HAP-1 (cell line): ENCODE data around the gene CCDC106.

ENCODE experiments used
- DNase-seq, 2 experiments: peaks; one replicate each; pipeline ENCODE4 v3.0.0-alpha.2; 2016 to 2020; ENCODE audit warnings: low spot score in 2 of 2
- H3K27me3 ChIP-seq: fragments of 250-450 bp; sonication (Bioruptor Pico); 2 replicates; pipeline ENCODE4 v1.5.1; 2020; ENCODE audit warnings: low read depth, mild to moderate bottlenecking, moderate library complexity
- H3K36me3 ChIP-seq: fragments of 250-450 bp; sonication (Bioruptor Pico); replicated peaks from 2 replicates; pipeline ENCODE4 v1.5.1; 2020; ENCODE audit warnings: mild to moderate bottlenecking
- H3K4me1 ChIP-seq: fragments of 250-450 bp; sonication (Bioruptor Pico); 2 replicates; pipeline ENCODE4 v1.5.1; 2020; ENCODE audit warnings: mild to moderate bottlenecking
- H3K4me3 ChIP-seq: fragments of 250-450 bp; sonication (Bioruptor Pico); 2 replicates; pipeline ENCODE4 v1.5.1; 2020; ENCODE audit warnings: mild to moderate bottlenecking, moderate library complexity
- H3K9me3 ChIP-seq: fragments of 250-450 bp; sonication (Bioruptor Pico); 2 replicates; pipeline ENCODE4 v1.5.1; 2020; ENCODE audit warnings: mild to moderate bottlenecking, moderate library complexity
- in situ Hi-C: fragments of 300-500 bp; cut with MboI; formaldehyde crosslinking; loops from 3 replicates; pipeline ENCODE4 v1.14.3; 2020; ENCODE audit warnings: low sequenced_read_pairs, inconsistent platforms, mixed read lengths

CCDC106 gene

DNA sequence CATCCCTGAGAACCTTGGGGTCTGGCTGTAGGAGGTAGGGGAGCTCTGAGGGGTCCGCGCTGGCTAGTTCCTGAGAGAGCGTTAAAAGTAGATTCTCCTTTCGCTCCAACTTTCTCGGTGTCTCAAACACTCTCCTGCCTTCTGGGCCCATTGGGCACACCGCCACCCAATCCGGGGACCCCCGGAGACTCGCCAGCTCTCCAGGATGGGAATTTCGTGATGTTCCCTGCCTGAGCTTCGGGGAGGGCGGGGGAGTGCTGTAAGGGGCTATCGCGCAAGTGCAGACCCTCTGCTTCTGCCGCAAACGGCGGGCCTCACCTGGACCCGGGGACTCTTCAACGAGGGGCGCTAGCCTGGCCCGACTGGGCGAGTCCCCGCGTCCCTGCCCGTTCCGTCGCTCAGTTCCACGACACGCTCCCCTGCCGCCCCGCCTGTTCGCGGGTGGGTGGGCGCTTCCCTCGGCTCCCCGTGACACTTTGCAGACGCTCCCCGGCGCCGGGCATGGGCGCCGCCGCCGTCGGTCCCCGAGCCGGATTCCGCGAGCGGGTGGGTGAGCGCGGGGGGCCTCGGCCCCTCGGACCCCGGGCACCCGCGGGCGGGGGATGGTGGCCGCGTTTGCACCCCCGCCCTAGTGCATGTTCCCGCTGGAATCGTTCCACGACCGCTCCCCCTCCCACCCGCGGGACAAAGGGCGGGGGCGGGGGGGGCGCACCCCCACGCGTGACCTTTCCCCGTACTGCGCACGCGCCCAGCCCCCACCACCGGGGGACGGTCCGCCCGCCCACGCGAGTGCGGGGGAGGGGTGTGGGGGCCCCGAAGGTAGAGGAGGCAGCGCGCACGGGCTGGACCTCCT lies at the start of gene CCDC106:
TSS of gene CCDC106 (plus strand) at position 481 of the 853 bp plus-strand sequence. CDS start 835 bp downstream, outside the sequence.
- H3K36me3 ChIP-seq, result peaks cover 25% of the 10 kb centered on the region
- peak within 1 kb of the TSS; percentile 96 for H3K4me3 ChIP-seq
- no peaks in the 10 kb centered on the region for H3K9me3 ChIP-seq
- peak; percentile 72 to 88 for DNase-seq
- no peaks in the 10 kb centered on the region for H3K27me3 ChIP-seq
- in situ Hi-C loops, result no loop called here
- peaks cover 11% of the 10 kb centered on the region for H3K4me1 ChIP-seq

DNA sequence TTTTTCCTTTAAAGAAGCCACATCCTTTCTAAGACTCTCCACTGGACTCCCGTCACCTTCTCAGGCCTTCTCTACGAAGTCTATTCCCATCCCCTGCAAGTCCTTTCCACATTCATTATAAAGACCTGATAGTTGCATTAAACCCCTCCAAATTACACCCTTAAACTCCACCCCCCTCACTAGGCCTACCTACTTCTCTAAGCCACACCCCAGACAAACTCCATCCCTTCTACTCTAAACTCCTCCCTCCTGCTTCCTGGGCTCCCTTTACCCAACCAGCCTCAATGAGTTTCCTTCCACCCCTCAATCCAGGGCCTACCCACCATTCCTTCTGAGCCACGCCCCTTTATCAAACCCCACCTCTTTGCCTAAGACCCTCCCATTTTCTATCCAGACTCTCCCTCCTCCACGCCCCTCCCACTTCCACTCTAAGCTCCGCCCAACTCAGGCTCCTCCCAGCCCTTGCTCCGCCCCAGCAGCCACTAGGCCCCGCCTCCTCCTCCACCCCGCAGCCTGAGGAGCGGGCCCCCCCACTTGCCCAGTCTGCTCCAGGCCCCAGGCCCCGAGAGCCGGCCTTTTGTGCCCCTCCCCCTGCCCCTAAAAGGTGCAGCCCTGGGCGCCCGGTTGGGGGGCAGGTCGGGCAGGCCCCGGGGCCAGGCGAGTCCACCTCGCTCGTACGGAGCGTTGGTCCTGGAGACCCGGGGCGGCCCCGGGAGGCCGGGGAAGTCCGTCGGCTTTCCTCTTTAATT lies 49.1 kb upstream of the CCDC106 start:
- no peaks in the 10 kb centered on the region for H3K27me3 ChIP-seq
- no peaks in the 10 kb centered on the region for H3K9me3 ChIP-seq
- peaks cover 13% of the 10 kb centered on the region for H3K4me1 ChIP-seq
- H3K4me3 ChIP-seq, result peak overlapping the region; percentile 98
- in situ Hi-C loops, result no loop called here
- H3K36me3 ChIP-seq, result peaks cover 20% of the 10 kb centered on the region
- peak; percentile 93 to 97 for DNase-seq

DNA sequence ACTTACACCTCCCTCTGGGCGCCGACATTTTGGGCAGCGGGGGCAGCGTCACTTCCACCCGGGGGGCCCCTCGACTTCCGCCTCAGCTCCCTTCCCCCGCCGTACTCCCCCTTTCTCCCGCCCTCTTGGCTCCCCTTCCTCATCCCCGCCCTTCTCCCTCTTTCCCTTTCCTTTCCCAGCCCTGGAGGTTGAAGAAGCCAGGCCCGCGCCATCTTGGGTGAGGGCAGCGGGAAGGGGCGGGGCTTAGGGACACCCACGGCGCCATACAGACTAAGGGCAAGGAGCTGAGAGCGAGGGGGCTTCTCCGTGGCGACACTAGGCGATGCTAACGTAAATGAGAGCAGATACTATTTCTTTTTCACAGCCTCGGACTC lies 48.6 kb upstream of the CCDC106 start, which contains the start of gene FIZ1:
TSS of gene FIZ1 (minus strand) at position 50 of the 374 bp plus-strand sequence. CDS start 1,652 bp downstream, outside the sequence.
- Histone ChIP-seq H3K4me1 (peaks cover 14% of the 10 kb centered on the region), H3K9me3 (no peaks in the 10 kb centered on the region), H3K27me3 (no peaks in the 10 kb centered on the region), H3K4me3 (peak within 1 kb of the TSS; percentile 98), H3K36me3 (peaks cover 20% of the 10 kb centered on the region)
- DNase-seq, result peak; percentile 96 to 99
- in situ Hi-C loops, result no loop called here

DNA sequence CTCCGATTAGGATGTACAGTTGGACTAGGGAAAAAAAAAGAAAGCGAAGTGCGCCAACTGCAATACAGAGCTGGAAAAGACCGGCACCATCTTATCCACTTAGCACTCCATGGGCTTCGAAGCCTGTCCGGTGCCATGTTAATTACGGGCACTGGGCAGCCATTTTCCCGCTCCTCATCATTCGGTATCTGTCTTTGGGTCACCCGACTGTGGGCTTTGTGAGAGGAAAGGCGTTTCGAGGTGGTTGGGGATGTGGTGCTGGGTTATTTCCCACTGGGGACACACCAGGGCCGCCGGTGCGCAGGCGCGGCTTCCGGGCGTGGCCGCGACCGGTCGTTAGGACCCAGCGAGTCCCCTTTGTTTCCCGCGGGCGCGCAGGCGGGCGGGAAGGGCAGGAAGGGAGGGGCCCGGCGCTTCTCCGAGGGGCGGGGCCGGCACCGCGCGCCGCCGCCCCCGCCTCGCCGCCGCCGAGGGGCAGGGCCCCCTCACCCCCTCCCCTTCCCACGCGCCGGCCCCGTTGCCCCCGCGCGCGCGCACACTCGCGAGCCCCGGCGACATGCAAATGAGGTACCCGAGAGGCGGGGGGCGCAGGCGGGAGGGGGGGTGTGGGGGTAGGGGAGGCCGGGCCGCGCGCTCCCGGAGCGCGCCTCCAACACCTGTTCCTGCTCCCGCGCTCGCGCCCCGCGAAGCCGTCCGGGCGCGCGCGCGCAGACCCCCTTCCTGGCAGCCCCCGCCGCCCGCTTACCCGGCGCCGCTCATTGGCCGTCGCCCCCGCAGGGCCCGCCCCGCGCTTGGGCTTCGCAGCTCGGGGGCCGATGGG lies 48.0 kb upstream of the CCDC106 start, which contains the start of gene ZNF524:
TSS of gene ZNF524 (plus strand) at position 447 of the 820 bp plus-strand sequence. CDS start 1,825 bp downstream, outside the sequence.
- DNase-seq, result peak; percentile 85 to 89
- Histone ChIP-seq H3K9me3 (no peaks in the 10 kb centered on the region), H3K4me1 (peaks cover 17% of the 10 kb centered on the region), H3K4me3 (peak within 1 kb of the TSS; percentile 98), H3K27me3 (no peaks in the 10 kb centered on the region), H3K36me3 (peaks cover 17% of the 10 kb centered on the region)
- in situ Hi-C loops, result no loop called here

DNA sequence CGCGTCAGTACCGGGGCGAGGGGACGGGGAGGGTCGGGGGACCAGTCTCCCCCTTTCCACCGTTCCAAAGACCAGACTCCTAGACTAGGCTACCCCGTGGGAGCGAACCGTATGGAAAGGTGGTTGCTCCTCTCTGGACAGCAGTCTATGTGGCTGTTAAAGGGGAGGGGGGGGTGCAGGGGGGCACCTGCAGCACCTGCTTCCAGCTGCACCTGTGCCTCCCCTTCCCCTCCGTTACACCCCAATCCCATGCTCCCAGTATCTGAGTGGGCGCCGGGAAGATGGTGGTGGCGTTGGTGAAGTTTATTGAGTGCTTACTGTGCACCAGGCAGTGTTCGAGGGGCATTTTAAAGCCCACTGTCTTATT lies 47.4 kb upstream of the CCDC106 start:
- H3K4me1 ChIP-seq, result peaks cover 17% of the 10 kb centered on the region

DNA sequence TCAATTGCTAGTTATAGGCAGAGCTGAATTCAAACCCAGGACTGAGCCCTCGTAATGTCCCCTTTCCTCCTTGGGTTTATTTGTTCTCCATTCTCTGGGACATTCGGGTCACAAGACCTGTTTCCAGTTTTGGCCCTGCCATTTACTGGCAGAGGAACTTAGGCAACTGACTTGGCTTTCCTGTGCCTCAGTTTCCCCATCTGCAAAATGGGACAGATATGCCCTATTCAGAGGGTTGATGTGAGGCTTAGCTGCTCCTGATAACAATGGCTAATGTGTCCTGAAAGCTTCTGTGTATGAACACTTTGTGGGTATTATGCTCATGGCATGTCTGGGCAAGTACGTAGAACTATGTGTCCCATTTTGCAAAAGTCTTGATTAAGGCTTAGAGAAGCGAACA lies 46.9 kb upstream of the CCDC106 start:
- in situ Hi-C loops, result no loop called here
- peaks cover 10% of the 10 kb centered on the region for H3K36me3 ChIP-seq
- peak overlapping the region; percentile 98 for H3K4me3 ChIP-seq
- H3K27me3 ChIP-seq, result no peaks in the 10 kb centered on the region
- H3K4me1 ChIP-seq, result peaks cover 17% of the 10 kb centered on the region
- no peaks in the 10 kb centered on the region for H3K9me3 ChIP-seq
- DNase-seq, result peak in 1 of 2 experiments; percentile 28

More for the DNA sequence above, 47.4 kb upstream of the CCDC106 start:
- in situ Hi-C loops, result no loop called here
- peaks cover 11% of the 10 kb centered on the region for H3K36me3 ChIP-seq
- no peaks in the 10 kb centered on the region for H3K27me3 ChIP-seq
- DNase-seq, result no peak
- H3K4me3 ChIP-seq, result peak overlapping the region; percentile 98
- no peaks in the 10 kb centered on the region for H3K9me3 ChIP-seq

DNA sequence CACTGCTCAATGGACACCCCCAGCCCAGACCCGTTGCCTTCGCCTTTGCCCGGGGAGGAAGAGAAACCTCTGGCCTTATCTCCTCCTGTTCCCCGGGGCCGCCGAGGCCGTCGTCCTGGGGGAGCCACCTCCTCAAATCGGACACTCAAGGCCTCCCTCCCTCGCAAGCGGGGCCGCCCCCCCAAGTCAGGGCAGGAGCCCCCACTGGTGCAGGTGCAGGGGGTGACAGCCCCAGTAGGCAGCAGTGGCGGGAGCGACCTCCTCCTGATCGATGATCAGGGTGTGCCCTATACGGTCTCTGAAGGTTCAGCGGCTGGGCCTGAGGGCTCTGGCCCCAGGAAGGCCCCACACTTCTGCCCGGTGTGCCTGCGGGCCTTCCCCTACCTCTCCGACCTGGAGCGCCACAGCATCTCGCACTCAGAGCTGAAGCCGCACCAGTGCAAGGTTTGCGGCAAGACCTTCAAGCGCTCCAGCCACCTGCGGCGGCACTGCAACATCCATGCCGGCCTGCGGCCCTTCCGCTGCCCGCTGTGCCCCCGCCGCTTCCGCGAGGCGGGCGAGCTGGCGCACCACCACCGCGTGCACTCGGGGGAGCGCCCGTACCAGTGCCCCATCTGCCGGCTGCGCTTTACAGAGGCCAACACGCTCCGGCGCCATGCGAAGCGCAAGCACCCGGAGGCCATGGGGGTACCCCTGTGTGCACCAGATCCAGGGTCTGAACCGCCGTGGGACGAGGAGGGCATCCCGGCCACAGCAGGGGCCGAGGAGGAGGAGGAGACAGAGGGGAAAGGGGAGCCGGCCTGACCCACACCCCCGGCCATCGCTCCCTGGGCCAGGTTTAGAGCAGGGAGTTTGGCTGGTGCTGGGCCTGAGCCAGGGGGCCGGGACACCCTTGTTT lies 45.7 kb upstream of the CCDC106 start:
- peaks cover 17% of the 10 kb centered on the region for H3K4me1 ChIP-seq
- in situ Hi-C loops, result no loop called here

DNA sequence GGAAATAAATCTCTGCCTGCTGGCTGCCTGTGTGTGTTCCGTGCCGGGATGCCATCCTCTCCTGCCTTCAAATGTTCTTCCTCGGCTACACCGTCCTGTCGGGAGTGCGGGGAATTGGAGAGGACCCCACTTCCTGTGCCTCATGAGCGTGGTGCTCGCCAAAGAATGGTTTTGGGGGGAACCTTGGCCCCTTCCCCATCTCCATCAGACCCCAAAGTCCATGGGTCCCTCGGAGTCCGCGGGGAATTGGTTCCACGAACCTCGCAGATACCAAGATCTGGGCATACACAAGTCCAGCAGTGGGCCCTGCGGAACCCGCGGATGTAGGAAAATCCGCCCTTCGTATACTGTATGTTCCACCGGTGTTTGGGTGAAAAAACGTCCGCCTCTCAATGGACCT lies 44.9 kb upstream of the CCDC106 start:
- in situ Hi-C loops, result no loop called here
- no peaks in the 10 kb centered on the region for H3K9me3 ChIP-seq
- H3K27me3 ChIP-seq, result no peaks in the 10 kb centered on the region
- H3K36me3 ChIP-seq, result no peaks in the 10 kb centered on the region; the same call in none of the 2 replicates
- H3K4me1 ChIP-seq, result peaks cover 17% of the 10 kb centered on the region
- no peak overlapping the region for H3K4me3 ChIP-seq
- DNase-seq, result no peak

More for the DNA sequence above, 45.7 kb upstream of the CCDC106 start:
- Histone ChIP-seq H3K27me3 (no peaks in the 10 kb centered on the region), H3K36me3 (peaks cover 1% of the 10 kb centered on the region), H3K4me3 (no peak overlapping the region), H3K9me3 (no peaks in the 10 kb centered on the region)
- no peak for DNase-seq

DNA sequence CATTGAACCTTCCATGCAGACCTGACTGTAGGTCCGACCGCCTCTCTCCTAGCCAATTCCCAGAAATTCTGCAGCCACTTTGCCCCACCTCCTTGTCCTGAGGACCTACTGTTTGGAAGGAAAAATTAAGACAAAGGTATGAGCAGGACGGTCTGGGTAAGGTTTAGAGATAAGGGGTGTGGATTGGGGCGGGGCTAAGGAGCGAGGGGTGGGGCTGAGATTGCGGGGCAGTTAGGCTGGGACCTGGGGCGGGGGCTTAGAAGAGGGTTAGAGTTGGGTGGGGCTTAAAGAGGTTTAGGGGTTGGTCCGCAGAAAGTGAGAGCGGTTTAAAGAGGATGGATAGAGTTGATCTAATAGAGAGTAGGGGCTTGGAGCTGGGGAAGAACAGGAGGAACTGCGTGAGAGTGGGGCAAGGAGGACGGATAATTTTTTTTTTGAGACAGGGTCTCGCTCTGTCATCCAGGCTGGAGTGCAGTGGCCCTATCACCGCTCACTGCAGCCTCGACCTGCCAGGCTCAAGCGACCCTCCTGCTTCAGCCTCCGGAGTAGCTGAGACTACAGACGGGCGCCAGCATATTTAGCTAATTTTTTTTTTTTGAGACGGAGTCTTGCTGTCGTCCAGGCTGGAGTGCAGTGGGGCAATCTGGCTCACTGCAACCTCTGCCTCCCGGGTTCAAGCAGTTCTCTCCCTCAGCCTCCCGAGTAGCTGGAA lies 44.3 kb upstream of the CCDC106 start:
- Histone ChIP-seq H3K4me3 (no peak overlapping the region), H3K4me1 (peaks cover 10% of the 10 kb centered on the region), H3K27me3 (no peaks in the 10 kb centered on the region), H3K36me3 (no peaks in the 10 kb centered on the region; the same call in none of the 2 replicates), H3K9me3 (no peaks in the 10 kb centered on the region)
- in situ Hi-C loops, result no loop called here
- no peak for DNase-seq

DNA sequence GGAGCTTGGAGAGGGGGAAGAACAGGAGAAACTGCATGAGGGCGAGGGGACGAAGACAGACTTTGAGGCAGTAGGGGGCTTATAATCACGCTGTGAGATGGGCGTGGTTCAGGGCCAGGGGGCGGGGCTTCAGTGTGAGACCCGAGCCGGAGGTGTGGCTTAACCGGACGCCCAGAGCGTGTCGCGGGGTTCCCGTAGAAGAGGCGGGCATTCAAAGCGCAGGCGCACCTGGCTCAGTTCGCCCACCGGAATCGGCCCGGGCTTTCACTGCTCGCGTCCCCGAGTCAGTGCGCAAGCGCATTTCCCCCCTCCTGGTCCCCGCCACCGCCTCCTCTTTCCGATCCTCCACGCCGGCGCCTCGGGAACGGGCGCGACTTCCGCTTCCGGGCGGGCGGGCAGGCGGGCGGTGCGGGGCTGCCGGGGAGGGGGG lies 42.8 kb upstream of the CCDC106 start:
- Histone ChIP-seq H3K9me3 (no peaks in the 10 kb centered on the region), H3K4me1 (peaks cover 10% of the 10 kb centered on the region), H3K4me3 (peak overlapping the region; percentile 56), H3K36me3 (peaks cover 7% of the 10 kb centered on the region), H3K27me3 (no peaks in the 10 kb centered on the region)
- peak; percentile 98 to 100 for DNase-seq
- in situ Hi-C loops, result no loop called here

DNA sequence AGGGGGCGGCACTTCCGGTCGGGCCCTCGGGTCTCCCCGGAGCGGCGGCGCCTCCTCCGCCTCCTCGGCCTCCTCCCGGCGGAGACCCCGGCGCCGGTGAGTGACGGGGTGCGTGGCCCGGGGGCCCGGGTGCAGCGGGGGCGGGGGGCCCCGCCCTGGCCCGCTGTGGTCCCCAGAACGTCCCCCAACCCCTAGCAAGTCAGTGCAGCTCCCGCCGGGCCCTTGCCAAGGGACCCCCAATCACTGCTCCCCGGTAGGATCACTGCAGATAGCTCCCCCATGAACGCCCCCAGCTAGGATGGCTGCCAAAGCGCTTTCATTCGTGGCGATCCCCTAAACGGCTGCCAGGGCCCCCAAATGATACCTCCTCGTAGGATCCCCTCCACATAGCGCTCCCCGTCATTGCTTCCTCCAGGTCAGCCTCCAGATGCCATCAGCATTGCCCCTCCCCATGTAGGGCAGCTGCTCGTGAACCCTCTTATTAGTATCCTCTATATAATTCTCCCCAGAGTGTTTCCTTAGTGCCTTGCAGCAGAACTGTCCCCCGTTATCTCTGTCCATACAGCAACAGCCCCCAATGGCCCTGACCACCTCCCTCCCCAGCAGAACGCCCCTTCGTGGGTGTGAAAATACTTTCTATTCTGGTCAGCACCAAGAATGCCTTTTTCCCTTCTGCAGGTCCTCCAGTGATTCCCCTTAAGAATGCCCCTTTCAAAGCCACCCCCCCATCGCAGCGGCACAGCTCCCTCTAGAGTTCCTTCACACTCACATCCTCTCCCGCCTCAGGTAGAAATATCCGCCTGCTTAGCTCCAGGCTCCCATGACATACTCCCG lies 42.2 kb upstream of the CCDC106 start, which contains the start of gene ZNF865:
TSS of gene ZNF865 (plus strand) at position 11 of the 834 bp plus-strand sequence. CDS start 7,972 bp downstream, outside the sequence.
- Histone ChIP-seq H3K9me3 (no peaks in the 10 kb centered on the region), H3K36me3 (peaks cover 7% of the 10 kb centered on the region), H3K27me3 (no peaks in the 10 kb centered on the region), H3K4me1 (peaks cover 8% of the 10 kb centered on the region), H3K4me3 (peak within 1 kb of the TSS; percentile 56)
- in situ Hi-C loops, result no loop called here
- DNase-seq, result peak; percentile 90
